Head of caudate nucleus (tissue), 42 donors: ENCODE measurements around the gene MSANTD4.
"Not testable (repeated sequence)": the region's sequence is repeated elsewhere in the genome, so short reads cannot be mapped to it uniquely, and the experiment has no call there.

Experiments
- DNase-seq, 42 donors: peaks; one replicate each; pipeline versions ENCODE4 v3.0.0 to v3.0.0-alpha.2; 2020 to 2021; ENCODE audit warnings: mixed read lengths in 7 of 42
- intact Hi-C: fragments of 100-400 bp; cut with DNase I; formaldehyde crosslinking; loops from one replicate; pipeline ENCODE4 v1.15.0; 2022

Gene MSANTD4

GRCh38 chr11:106021967-106022794, at the start of gene MSANTD4:
Gene MSANTD4 (minus strand): TSS chr11:106022240. CDS start chr11:106010917, 11,323 bp downstream.
- intact Hi-C loops: loop anchor here (2.0 kb wide), 1 partner anchor 55 kb away; the partner anchor contains the start of genes AASDHPPT and KBTBD3
- DNase-seq: peak; percentile 98 to 100 (median 100)

GRCh38 chr11:106070606-106071005, 48.6 kb upstream of the MSANTD4 start:
- DNase-seq: no peak
- intact Hi-C loops: no loop called here

GRCh38 chr11:106063009-106063408, 41.0 kb upstream of the MSANTD4 start:
- no peak for DNase-seq
- intact Hi-C loops: no loop called here

GRCh38 chr11:106061954-106062949, 40.2 kb upstream of the MSANTD4 start:
- intact Hi-C loops: no loop called here
- DNase-seq: no peak

GRCh38 chr11:106061249-106061784, 39.3 kb upstream of the MSANTD4 start:
- intact Hi-C loops: no loop called here
- DNase-seq: no peak

- DNase-seq: no peak
- intact Hi-C loops: no loop called here
Observed at GRCh38 chr11:106059617-106060016, 37.6 kb upstream of the MSANTD4 start.

GRCh38 chr11:106058377-106058776, 36.3 kb upstream of the MSANTD4 start:
- intact Hi-C loops, DNase-seq: not testable (repeated sequence)

- DNase-seq: no peak
Observed at GRCh38 chr11:106051103-106051502, 29.1 kb upstream of the MSANTD4 start.

GRCh38 chr11:106049727-106050476, 27.9 kb upstream of the MSANTD4 start:
- DNase-seq: no peak
- intact Hi-C loops: no loop called here

More at GRCh38 chr11:106051103-106051502, 29.1 kb upstream of the MSANTD4 start:
- intact Hi-C loops: no loop called here

- intact Hi-C loops: no loop called here
- DNase-seq: no peak
Observed at GRCh38 chr11:106047631-106048030, 25.6 kb upstream of the MSANTD4 start.

GRCh38 chr11:106043540-106043939, 21.5 kb upstream of the MSANTD4 start:
- no peak for DNase-seq
- intact Hi-C loops: no loop called here

- no peak for DNase-seq
- intact Hi-C loops: no loop called here
Observed at GRCh38 chr11:106032861-106033260, 10.8 kb upstream of the MSANTD4 start.

- intact Hi-C loops: no loop called here
Observed at GRCh38 chr11:106031936-106032335, 9.9 kb upstream of the MSANTD4 start.

GRCh38 chr11:106031202-106031810, 9.3 kb upstream of the MSANTD4 start:
- no peak for DNase-seq
- intact Hi-C loops: no loop called here

More at GRCh38 chr11:106031936-106032335, 9.9 kb upstream of the MSANTD4 start:
- DNase-seq: no peak

- no peak for DNase-seq
- intact Hi-C loops: no loop called here
Observed at GRCh38 chr11:106030609-106031008, 8.6 kb upstream of the MSANTD4 start.

GRCh38 chr11:106022795-106023275, 795 bp upstream of the MSANTD4 start:
- peak in 2 of 42 donors; percentile 3 to 31 for DNase-seq
- intact Hi-C loops: loop anchor here (2.0 kb wide), 1 partner anchor 54 kb away; the partner anchor contains the start of genes AASDHPPT and KBTBD3

GRCh38 chr11:106021181-106021966, 666 bp downstream of the MSANTD4 start:
- intact Hi-C loops: no loop called here
- no peak for DNase-seq
